GM12873 (cell line): ENCODE results near the gene PKDCC.

Source experiments
- TF ChIP-seq, protein P1 (sequence below): IDR thresholded peaks from 2 replicates; pipeline ENCODE4 v1.5.1; 2012; ENCODE audit warnings: low read depth, mild to moderate bottlenecking, moderate library complexity, low read length, control low read depth; ENCODE audit not compliant: insufficient read depth; ENCODE audit errors: missing control alignments

Gene PKDCC

DNA sequence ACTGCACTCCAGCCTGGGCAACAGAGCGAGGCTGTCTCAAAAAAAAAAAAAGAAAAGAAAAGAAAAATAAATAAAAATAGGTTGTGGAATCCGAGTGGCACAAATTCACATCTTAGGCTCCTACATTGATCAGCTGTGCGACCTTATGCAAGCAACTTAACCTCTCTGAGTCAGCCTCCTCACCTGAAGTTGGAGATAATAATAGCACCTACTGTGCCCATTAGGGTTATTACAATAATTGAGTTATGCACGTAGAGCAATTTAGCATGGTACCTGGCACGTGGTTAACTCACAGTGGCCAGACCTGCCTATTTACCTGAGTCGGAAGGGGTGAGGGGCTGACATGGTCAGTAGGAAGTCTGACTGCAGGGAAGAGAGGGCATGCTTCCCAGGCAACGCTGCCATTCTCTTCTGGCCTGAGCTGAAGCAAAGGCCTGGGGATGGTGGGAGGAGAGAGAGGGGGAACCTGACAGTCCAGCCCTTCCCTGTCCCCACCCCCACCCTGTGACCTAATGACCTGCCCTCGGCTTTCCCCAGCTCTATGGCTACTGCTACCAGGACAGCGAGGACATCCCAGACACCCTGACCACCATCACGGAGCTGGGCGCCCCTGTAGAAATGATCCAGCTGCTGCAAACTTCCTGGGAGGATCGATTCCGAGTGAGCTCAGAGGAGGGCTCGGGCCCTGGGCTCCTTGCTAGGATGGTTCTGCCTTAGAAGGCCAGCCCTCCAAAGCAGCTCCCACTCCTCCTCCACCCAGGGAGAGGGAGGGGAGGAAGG is 5.1 kb downstream of the PKDCC start:
- TF ChIP-seq, protein P1, sequence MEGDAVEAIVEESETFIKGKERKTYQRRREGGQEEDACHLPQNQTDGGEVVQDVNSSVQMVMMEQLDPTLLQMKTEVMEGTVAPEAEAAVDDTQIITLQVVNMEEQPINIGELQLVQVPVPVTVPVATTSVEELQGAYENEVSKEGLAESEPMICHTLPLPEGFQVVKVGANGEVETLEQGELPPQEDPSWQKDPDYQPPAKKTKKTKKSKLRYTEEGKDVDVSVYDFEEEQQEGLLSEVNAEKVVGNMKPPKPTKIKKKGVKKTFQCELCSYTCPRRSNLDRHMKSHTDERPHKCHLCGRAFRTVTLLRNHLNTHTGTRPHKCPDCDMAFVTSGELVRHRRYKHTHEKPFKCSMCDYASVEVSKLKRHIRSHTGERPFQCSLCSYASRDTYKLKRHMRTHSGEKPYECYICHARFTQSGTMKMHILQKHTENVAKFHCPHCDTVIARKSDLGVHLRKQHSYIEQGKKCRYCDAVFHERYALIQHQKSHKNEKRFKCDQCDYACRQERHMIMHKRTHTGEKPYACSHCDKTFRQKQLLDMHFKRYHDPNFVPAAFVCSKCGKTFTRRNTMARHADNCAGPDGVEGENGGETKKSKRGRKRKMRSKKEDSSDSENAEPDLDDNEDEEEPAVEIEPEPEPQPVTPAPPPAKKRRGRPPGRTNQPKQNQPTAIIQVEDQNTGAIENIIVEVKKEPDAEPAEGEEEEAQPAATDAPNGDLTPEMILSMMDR: no peak

GRCh38 chr2:42053482-42053790 is 5.6 kb downstream of the PKDCC start:
- TF ChIP-seq, protein P1: no peak

DNA sequence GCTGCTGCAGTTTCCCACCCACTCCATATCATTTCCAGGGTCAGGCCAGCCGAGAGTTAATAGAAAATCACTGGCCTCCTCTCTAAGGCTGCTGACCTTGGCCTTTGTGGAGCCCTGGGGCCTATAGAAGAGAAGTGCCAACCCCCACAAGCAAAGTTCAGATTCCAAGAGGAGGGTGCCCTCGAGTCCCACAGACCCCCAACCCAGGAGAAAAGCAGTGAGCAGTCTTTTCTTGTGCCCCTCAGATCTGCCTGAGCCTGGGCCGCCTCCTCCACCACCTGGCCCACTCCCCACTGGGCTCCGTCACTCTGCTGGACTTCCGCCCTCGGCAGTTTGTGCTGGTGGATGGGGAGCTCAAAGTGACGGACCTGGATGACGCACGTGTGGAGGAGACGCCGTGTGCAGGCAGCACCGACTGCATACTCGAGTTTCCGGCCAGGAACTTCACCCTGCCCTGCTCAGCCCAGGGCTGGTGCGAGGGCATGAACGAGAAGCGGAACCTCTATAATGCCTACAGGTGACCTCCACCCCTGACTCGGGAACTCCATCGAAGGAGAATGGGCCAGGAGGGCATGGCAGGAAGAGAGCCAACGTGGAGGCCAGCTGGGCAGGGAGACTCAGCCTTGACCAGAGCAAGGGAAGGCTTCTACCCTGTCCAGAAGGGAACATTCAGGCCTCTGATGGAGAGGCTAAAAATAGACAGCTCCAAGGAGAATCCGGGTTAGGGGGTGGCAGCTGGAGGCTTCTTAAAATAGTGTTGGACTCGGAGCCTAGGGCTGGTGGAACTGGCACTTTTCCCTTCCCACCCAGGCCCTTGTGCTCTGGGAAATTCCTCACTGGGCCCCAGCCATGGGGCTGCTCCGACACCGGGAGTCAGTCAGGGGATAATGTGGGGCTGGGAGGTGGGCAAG is 6.2 kb downstream of the PKDCC start:
- TF ChIP-seq, protein P1: no peak

DNA sequence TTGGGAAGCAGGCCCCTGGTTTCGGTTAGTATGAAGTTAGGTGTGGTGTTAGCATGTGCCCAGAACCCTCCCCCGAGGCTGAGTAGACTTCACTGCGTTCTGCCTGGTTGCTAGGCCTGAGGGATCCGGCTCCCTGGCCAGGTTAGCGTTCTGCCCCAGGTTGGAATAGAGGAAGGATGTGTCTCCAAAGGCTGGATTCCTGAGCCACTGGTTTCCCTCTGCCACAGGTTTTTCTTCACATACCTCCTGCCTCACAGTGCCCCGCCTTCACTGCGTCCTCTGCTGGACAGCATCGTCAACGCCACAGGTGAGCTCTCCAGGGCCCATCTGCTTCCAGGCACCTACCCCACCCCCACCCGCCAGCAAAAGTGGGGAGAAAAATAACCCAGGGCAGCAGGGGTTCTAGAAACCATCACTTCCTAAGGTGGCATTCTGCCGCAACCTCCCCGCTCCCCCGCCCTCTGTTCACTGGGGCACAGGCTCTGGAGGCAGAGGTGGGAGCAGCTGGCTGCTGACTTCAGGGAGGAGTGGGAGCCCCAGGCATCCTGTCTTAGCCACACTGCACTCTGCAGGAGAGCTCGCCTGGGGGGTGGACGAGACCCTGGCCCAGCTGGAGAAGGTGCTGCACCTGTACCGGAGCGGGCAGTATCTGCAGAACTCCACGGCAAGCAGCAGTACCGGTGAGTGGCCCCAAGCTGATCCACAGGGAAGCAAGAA is 7.1 kb downstream of the PKDCC start:
- TF ChIP-seq, protein P1: no peak

DNA sequence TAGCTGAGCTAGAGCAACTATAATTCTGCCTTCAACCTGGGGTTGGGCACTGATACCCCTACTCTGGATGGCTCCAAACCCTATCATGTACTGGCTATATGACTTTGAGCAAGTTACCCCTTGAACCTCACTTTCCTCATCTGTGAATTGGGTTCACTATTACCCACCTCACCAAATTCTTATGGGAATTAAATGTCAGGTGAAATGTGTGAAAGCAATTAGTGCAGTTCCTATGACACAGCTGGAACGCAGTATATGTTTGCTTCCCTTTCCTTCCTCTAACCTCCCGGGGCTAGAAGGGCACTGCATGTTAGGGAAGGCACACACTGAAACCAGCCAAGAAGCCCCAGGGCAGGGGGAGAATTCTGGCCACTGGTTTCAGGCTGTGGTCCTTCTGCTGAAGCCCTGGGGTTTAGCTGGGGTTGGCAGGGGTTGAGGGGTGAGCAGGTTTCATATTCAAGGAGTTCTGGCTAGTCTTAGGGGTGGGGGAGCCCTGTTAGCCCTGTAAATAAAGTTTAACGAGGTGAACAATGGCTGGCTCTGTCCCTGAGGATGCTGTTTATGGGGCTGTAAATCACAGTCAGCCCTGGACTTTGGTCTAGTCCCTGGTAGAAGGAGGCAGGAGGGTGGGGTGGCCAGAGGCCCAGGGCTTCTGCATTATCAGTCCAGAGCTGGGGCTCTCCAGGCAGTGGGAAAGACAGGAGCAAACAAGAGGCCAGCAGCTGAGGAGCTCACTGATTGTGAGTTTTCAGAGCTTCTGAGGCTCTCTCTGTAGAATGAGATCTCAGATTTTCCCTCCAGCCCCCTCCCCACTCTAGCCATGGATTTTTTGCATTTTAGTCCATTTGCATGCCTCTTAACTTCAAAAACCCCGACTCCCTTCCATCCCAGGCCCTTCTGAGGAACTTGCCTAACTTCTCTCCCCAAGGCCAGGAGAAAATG is 8.0 kb downstream of the PKDCC start:
- TF ChIP-seq, protein P1: no peak

- TF ChIP-seq, protein P1: no peak
These were observed 9.5 kb downstream of the PKDCC start for GRCh38 chr2:42057159-42057901.
